Suprapubic skin (tissue), 3 donors: Measurements from ENCODE around the gene TBC1D22A.

Experiments
- POLR2A ChIP-seq, 2 donors: fragments of 450-650 bp; IDR thresholded peaks; one replicate each; pipeline ENCODE4 v1.6.1; 2017; ENCODE audit warnings: antibody characterized with exemption in 2 of 2, mild to moderate bottlenecking in 2 of 2, moderate library complexity in 2 of 2
- TF ChIP-seq, protein P1 (sequence below), 2 donors: fragments of 200-600 bp in 1 of 2; fragments of 450-650 bp in 1 of 2; sonication (generic) in 1 of 2; IDR thresholded peaks; one replicate each; pipeline ENCODE4 v1.5.1; 2016 to 2019; ENCODE audit warnings: antibody characterized with exemption in 2 of 2, mild to moderate bottlenecking in 1 of 2, moderate library complexity in 1 of 2

DNA sequence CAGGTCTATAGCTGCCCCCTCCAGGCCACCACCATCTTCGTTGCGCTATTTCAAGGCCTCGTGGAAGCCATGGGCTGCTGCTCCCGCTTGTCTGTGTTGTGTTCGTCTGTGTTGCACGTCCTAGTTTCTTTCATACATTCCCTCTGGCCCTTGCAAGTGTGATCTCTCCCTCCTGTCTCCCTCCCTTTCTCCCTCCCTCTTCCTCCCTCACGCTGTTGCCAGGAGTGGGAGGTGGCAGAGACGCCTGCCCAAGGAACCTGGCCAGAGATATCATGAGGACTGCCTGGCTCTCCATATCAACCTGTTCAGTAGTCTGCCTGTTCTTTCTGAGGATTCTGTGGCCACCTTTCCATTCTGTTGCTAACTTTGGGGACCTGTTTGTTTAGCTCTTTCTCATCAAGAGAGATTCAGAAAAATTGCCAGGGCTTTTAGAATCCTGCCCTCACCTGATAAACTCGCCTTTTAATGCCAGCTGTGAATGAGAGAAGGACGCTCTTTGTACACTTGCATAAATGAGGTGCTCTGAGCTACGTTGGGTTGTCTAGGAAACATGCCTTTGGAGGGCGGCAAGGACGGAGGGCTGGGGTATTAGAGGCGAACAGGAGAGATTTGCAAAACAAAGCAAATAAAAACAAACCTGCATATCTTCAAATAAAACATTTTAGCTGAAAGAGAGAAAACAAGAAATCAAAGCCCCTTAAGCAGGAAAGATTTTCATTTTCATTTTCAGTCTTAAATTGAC is 185.2 kb downstream of the TBC1D22A start:
- TF ChIP-seq POLR2A (IDR thresholded peaks at IDR 0.05): no peak
- TF ChIP-seq, protein P1, sequence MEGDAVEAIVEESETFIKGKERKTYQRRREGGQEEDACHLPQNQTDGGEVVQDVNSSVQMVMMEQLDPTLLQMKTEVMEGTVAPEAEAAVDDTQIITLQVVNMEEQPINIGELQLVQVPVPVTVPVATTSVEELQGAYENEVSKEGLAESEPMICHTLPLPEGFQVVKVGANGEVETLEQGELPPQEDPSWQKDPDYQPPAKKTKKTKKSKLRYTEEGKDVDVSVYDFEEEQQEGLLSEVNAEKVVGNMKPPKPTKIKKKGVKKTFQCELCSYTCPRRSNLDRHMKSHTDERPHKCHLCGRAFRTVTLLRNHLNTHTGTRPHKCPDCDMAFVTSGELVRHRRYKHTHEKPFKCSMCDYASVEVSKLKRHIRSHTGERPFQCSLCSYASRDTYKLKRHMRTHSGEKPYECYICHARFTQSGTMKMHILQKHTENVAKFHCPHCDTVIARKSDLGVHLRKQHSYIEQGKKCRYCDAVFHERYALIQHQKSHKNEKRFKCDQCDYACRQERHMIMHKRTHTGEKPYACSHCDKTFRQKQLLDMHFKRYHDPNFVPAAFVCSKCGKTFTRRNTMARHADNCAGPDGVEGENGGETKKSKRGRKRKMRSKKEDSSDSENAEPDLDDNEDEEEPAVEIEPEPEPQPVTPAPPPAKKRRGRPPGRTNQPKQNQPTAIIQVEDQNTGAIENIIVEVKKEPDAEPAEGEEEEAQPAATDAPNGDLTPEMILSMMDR (IDR thresholded peaks at IDR 0.05): no peak
